Bronchial epithelial cell (primary cell): ENCODE results near the gene DARS1. TPM values are rescaled to one million over a fixed set of nuclear protein-coding genes. Genes with fewer than 3 reads are reported as not detected.

Experiments
- DNase-seq: peaks from one replicate; pipeline ENCODE4 v3.0.0-alpha.2; 2010; ENCODE audit warnings: low read depth
- FAIRE-seq: peaks from 2 replicates; lab custom pipeline; 2011; peaks lifted over from hg19 to GRCh38; lab: Jason Lieb, UNC
- H3K27me3 ChIP-seq: 2 replicates; pipeline ENCODE4 v1.5.1; 2011; ENCODE audit warnings: low read length; ENCODE audit not compliant: control insufficient read depth, insufficient read depth
- H3K36me3 ChIP-seq: 2 replicates; pipeline ENCODE4 v1.5.1; 2011; ENCODE audit warnings: low read length; ENCODE audit not compliant: control insufficient read depth, insufficient read depth
- H3K4me3 ChIP-seq: 2 replicates; pipeline ENCODE4 v1.5.1; 2011; ENCODE audit warnings: mild to moderate bottlenecking, low read depth, low read length, control low read depth
- total RNA-seq: library from RNA; depleted of rRNA; stranded (reverse); fragments of >200 nt; gene quantifications from 2 replicates; pipeline ENCODE4 v1.2.1, GENCODE V29; 2014
- TF ChIP-seq, protein P1 (sequence below): IDR thresholded peaks from 2 replicates; pipeline ENCODE4 v1.5.1; 2011; ENCODE audit warnings: mild to moderate bottlenecking, moderate library complexity, low read length, control low read depth, inconsistent platforms; ENCODE audit not compliant: insufficient read depth, severe bottlenecking

Gene DARS1
- total RNA-seq, 1 donor from 2014 or later, result 111 TPM

GRCh38 chr2:135993421-135993820 is 8.0 kb upstream of the DARS1 start:
- no peak for FAIRE-seq
- TF ChIP-seq, protein P1, sequence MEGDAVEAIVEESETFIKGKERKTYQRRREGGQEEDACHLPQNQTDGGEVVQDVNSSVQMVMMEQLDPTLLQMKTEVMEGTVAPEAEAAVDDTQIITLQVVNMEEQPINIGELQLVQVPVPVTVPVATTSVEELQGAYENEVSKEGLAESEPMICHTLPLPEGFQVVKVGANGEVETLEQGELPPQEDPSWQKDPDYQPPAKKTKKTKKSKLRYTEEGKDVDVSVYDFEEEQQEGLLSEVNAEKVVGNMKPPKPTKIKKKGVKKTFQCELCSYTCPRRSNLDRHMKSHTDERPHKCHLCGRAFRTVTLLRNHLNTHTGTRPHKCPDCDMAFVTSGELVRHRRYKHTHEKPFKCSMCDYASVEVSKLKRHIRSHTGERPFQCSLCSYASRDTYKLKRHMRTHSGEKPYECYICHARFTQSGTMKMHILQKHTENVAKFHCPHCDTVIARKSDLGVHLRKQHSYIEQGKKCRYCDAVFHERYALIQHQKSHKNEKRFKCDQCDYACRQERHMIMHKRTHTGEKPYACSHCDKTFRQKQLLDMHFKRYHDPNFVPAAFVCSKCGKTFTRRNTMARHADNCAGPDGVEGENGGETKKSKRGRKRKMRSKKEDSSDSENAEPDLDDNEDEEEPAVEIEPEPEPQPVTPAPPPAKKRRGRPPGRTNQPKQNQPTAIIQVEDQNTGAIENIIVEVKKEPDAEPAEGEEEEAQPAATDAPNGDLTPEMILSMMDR, result no peak
- Histone ChIP-seq H3K27me3 (no peaks in the 10 kb centered on the region), H3K4me3 (no peak overlapping the region), H3K36me3 (no peaks in the 10 kb centered on the region)
- DNase-seq, result no peak

- no peak overlapping the region for H3K4me3 ChIP-seq
- TF ChIP-seq, protein P1, result no peak
- DNase-seq (peak; percentile 72), FAIRE-seq (no peak)
- no peaks in the 10 kb centered on the region for H3K27me3 ChIP-seq
- H3K36me3 ChIP-seq, result no peaks in the 10 kb centered on the region
Observed at GRCh38 chr2:135991861-135992260, 6.4 kb upstream of the DARS1 start.

- FAIRE-seq (no peak), DNase-seq (no peak)
- H3K4me3 ChIP-seq, result no peak overlapping the region
- TF ChIP-seq, protein P1, result no peak
- H3K36me3 ChIP-seq, result no peaks in the 10 kb centered on the region
- no peaks in the 10 kb centered on the region for H3K27me3 ChIP-seq
Observed at GRCh38 chr2:135987441-135987840, 2.0 kb upstream of the DARS1 start.

GRCh38 chr2:135986507-135986906 is 1.1 kb upstream of the DARS1 start:
- FAIRE-seq (no peak), DNase-seq (no peak)
- H3K36me3 ChIP-seq, result peaks cover 2% of the 10 kb centered on the region
- TF ChIP-seq, protein P1, result no peak
- H3K4me3 ChIP-seq, result no peak overlapping the region
- no peaks in the 10 kb centered on the region for H3K27me3 ChIP-seq

DNA sequence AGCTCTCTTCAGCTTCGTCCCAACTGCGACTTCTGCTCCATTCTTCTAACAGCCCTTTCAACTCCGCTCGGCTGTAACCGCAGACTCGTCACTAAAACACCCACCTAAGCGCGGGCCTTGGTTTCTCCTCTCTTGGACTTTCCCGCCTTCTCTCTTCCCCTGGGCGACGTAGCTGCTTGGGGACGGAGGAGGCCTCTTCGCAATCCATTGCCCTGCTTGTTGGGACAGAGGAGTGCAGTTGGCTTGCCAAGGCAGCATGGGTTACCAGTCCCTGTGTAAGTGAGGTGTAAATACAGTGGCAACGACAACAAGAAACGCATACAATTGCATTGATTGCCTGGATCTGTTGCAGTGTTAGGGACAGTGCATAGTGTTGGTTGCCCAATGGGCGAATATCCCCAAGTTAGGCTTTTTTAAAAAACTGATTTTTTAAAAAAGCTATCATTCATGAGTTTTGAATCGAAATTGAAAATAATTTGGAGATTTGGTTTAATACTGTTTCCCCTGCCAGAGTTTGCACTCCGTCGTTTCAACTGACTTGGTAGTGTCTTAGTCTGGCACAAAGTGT is 484 bp upstream of the DARS1 start:
- Histone ChIP-seq H3K4me3 (peak overlapping the region; percentile 85), H3K27me3 (no peaks in the 10 kb centered on the region), H3K36me3 (peaks cover 2% of the 10 kb centered on the region)
- FAIRE-seq (no peak), DNase-seq (no peak)
- TF ChIP-seq, protein P1, result no peak
